ENCODE measurements around the gene LRRC4C. TPM values are rescaled to one million over a fixed set of nuclear protein-coding genes. Genes with fewer than 3 reads are reported as not detected.
A peak's percentile ranks its signal among the peaks of the same experiment; 100 is the strongest.

The LRRC4C gene
- total RNA-seq, 6 experiments from 2014 or later: not detected

DNA sequence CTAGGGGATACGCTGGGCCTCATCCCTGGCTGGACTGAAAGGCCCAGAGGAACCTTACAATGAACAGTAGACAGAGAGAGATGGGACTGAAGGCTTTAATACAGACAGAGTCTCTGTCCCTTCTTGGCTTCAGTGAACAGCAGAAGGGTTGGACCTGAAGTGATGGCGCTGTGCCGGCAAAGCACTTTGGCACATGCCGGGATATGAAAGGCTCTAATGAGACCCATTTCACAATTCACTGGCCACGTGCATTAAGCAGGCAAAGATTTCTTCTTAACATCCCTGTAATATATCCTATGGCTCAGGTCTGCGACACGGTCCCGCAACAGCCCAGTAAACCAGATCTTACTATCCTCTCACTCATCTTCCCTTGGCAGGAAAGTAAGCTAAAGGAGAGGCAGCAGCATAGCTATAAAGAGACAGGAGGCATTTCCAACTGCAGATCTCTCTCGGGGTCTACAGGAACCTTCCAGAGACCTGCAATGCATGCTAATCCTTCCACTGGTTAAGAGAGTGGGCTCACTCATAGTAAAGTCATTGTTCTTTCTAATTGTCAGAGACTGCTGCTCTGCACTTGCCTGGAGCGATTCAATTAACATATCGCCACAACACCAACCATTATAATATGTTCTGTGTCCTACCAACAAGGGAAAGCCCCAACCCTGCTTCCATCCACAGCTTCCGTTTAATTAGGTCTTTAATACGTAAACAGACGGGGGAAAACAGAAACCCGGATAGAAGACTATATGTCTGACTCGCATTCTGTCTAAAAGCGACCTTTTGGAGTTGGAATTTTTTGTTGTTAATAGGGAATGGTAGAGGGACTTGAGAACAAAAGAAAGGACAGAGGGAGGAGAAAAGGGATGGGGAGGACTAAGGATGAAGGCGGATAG lies 1179.0 kb downstream of the LRRC4C start:
- no peaks in the 10 kb centered on the region for H3K36me3 Mint-ChIP-seq (ENCODE audit: low read depth)
- H3K9me3 Mint-ChIP-seq: no peaks in the 10 kb centered on the region
- H3K27me3 Mint-ChIP-seq (ENCODE audit: insufficient read depth): peaks cover 3% of the 10 kb centered on the region
- no peak overlapping the region for H3K4me3 Mint-ChIP-seq
- H3K27ac Mint-ChIP-seq: no peak overlapping the region
- TF ChIP-seq, protein P1, sequence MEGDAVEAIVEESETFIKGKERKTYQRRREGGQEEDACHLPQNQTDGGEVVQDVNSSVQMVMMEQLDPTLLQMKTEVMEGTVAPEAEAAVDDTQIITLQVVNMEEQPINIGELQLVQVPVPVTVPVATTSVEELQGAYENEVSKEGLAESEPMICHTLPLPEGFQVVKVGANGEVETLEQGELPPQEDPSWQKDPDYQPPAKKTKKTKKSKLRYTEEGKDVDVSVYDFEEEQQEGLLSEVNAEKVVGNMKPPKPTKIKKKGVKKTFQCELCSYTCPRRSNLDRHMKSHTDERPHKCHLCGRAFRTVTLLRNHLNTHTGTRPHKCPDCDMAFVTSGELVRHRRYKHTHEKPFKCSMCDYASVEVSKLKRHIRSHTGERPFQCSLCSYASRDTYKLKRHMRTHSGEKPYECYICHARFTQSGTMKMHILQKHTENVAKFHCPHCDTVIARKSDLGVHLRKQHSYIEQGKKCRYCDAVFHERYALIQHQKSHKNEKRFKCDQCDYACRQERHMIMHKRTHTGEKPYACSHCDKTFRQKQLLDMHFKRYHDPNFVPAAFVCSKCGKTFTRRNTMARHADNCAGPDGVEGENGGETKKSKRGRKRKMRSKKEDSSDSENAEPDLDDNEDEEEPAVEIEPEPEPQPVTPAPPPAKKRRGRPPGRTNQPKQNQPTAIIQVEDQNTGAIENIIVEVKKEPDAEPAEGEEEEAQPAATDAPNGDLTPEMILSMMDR (IDR thresholded peaks at IDR 0.05): no peak
- no peaks in the 10 kb centered on the region for H3K4me1 Mint-ChIP-seq (ENCODE audit: low read depth)
- no peak for DNase-seq

DNA sequence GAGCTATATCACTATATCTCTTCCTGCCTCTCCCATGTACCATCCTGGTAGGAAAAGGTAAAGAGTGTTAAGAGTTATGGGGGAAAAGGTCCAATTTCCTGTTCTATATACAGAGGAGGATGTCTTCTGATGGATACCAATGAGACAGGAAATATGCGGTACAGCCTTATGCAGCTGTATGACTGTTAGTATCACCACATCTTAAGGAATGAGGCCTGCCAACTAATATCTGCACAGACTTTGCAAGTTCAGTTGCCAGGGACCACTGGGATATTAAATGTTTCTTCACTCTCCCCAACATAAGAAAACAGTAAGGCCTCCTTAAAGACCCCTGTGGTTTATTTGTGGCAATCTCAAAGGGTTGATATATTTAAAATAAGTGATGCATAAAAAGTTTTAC lies 1182.5 kb downstream of the LRRC4C start:
- H3K4me1 Mint-ChIP-seq (ENCODE audit: low read depth): peaks cover 8% of the 10 kb centered on the region; the same call in 1 of the 2 replicates
- H3K36me3 Mint-ChIP-seq (ENCODE audit: low read depth): no peaks in the 10 kb centered on the region
- H3K27ac Mint-ChIP-seq: no peak overlapping the region
- H3K9me3 Mint-ChIP-seq: no peaks in the 10 kb centered on the region
- no peak overlapping the region for H3K4me3 Mint-ChIP-seq
- DNase-seq: no peak
- peaks cover 3% of the 10 kb centered on the region for H3K27me3 Mint-ChIP-seq (ENCODE audit: insufficient read depth)
- TF ChIP-seq, protein P1 (IDR thresholded peaks at IDR 0.05): no peak

- no peaks in the 10 kb centered on the region for H3K9me3 Mint-ChIP-seq
- no peak overlapping the region for H3K27ac Mint-ChIP-seq
- H3K4me1 Mint-ChIP-seq (ENCODE audit: low read depth): peaks cover 8% of the 10 kb centered on the region; the same call in 1 of the 2 replicates
- peaks cover 3% of the 10 kb centered on the region for H3K27me3 Mint-ChIP-seq (ENCODE audit: insufficient read depth)
- DNase-seq: peak; percentile 74
- H3K4me3 Mint-ChIP-seq: no peak overlapping the region
- TF ChIP-seq, protein P1 (IDR thresholded peaks at IDR 0.05): no peak
- no peaks in the 10 kb centered on the region for H3K36me3 Mint-ChIP-seq (ENCODE audit: low read depth)
Observed at GRCh38 chr11:40274017-40274416, 1185.4 kb downstream of the LRRC4C start.

- no peak for DNase-seq
- Mint-ChIP-seq H3K4me1 (ENCODE audit: low read depth) (peaks cover 8% of the 10 kb centered on the region; the same call in 1 of the 2 replicates), H3K27ac (no peak overlapping the region), H3K36me3 (ENCODE audit: low read depth) (no peaks in the 10 kb centered on the region), H3K27me3 (ENCODE audit: insufficient read depth) (peaks cover 3% of the 10 kb centered on the region), H3K9me3 (no peaks in the 10 kb centered on the region), H3K4me3 (no peak overlapping the region)
- TF ChIP-seq, protein P1 (IDR thresholded peaks at IDR 0.05): no peak
Observed at GRCh38 chr11:40273192-40273732, 1186.2 kb downstream of the LRRC4C start.

DNA sequence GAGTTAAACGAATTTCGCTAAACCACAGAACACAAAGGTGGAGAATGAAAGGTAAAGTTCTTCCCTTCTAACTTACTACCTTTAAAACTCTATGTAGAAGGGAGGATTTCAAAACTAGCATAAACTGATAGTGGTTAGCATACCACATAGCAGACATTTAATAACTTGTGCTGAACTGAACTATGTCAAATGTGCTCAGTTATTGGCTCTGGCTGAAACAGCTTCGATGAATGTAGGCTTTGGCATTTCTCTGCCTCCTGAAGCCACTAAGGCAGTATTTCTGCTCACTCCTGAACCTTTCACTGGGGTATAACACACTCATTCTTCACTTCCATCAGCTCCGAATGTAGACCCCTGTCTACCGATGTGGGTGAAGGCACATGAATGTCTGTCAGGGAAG lies 1188.1 kb downstream of the LRRC4C start:
- no peaks in the 10 kb centered on the region for H3K36me3 Mint-ChIP-seq (ENCODE audit: low read depth)
- no peak overlapping the region for H3K27ac Mint-ChIP-seq
- peaks cover 2% of the 10 kb centered on the region; the same call in 1 of the 2 replicates for H3K27me3 Mint-ChIP-seq (ENCODE audit: insufficient read depth)
- H3K9me3 Mint-ChIP-seq: no peaks in the 10 kb centered on the region
- TF ChIP-seq, protein P1 (IDR thresholded peaks at IDR 0.05): no peak
- no peak overlapping the region for H3K4me3 Mint-ChIP-seq
- H3K4me1 Mint-ChIP-seq (ENCODE audit: low read depth): peaks cover 8% of the 10 kb centered on the region; the same call in 1 of the 2 replicates
- no peak for DNase-seq
